Tibial nerve (tissue), 4 donors: ENCODE results near the gene CAMTA1. TPM values are rescaled to one million over a fixed set of nuclear protein-coding genes. Genes with fewer than 3 reads are reported as not detected.

ENCODE experiments used
- DNase-seq, 2 donors: peaks; one replicate each; pipeline ENCODE4 v3.0.0-alpha.2; 2019; ENCODE audit warnings: low spot score in 2 of 2
- H3K27ac ChIP-seq, 4 donors: fragments of 200-600 bp; sonication (generic) in 3 of 4; one replicate each; pipeline ENCODE4 v1.5.1; 2017 to 2019; ENCODE audit warnings: mild to moderate bottlenecking in 1 of 4
- H3K27me3 ChIP-seq, 2 donors: fragments of 200-600 bp; sonication (generic) in 1 of 2; one replicate each; pipeline versions ENCODE4 v1.5.1 to v1.6.0; 2017 to 2019
- H3K36me3 ChIP-seq, 3 donors: fragments of 200-600 bp; sonication (generic); one replicate each; pipeline ENCODE4 v1.5.1; 2018 to 2019
- H3K4me1 ChIP-seq, 4 donors: fragments of 200-600 bp; sonication (generic) in 3 of 4; one replicate each; pipeline ENCODE4 v1.5.1; 2017 to 2019
- H3K4me3 ChIP-seq, 4 donors: fragments of 200-600 bp; sonication (generic) in 3 of 4; one replicate each; pipeline ENCODE4 v1.5.1; 2017 to 2019; ENCODE audit warnings: mild to moderate bottlenecking in 1 of 4, moderate library complexity in 1 of 4
- H3K9me3 ChIP-seq, 4 donors: fragments of 200-600 bp; sonication (generic) in 3 of 4; one replicate each; pipeline ENCODE4 v1.5.1; 2017 to 2019
- EP300 ChIP-seq, 2 donors: sonication (generic); formaldehyde crosslinking; IDR thresholded peaks; one replicate each; pipeline ENCODE4 v1.6.1; 2017; ENCODE audit warnings: antibody characterized with exemption in 2 of 2, mild to moderate bottlenecking in 1 of 2
- POLR2A ChIP-seq, 2 donors: fragments of 450-650 bp; IDR thresholded peaks; one replicate each; pipeline ENCODE4 v1.6.1; 2017; ENCODE audit warnings: antibody characterized with exemption in 2 of 2, mild to moderate bottlenecking in 2 of 2, moderate library complexity in 2 of 2
- WGBS, 2 donors: methylation state at CpG; one replicate each; pipeline ENCODE4 v1.1.5; 2018; 5-methylcytosine and 5-hydroxymethylcytosine counted together
- total RNA-seq, 4 donors: library from RNA; depleted of rRNA; stranded (reverse); fragments of >200 nt; gene quantifications; one replicate each; pipeline ENCODE4 v1.1.0, GENCODE V29; 2016
- TF ChIP-seq, protein P1 (sequence below), 5 experiments: fragments of 200-600 bp in 3 of 5; fragments of 450-650 bp in 2 of 5; sonication (generic) in 3 of 5; IDR thresholded peaks; one replicate each; pipeline ENCODE4 v1.5.1; 2016 to 2019; ENCODE audit warnings: antibody characterized with exemption in 5 of 5, mild to moderate bottlenecking in 3 of 5, moderate library complexity in 2 of 5

CAMTA1 gene
- total RNA-seq, 4 donors from 2014 or later = 41.8 to 104 (median 87.2) TPM

DNA sequence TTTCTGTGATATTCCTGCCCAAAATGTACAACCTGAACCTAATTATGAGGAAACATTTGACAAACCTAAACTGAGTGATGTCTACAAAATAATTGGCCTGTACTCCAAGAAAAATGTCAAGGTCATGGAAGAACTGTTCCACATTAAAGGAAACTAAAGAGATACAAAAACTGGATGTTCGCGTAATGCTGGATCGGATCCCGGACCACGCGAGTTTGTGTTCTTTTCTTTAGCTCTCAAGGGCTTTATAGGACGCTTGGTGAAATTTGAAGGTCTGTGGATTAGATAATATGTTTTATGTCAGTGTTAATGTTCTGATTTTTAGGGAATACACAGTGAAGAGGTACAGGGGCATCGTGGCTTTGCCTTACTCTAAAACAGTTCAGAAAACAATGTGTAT is 400.5 kb downstream of the CAMTA1 start:
- 58 to 62% methylated on average over 8 of the region's 8 CpGs for WGBS, 2 donors
- no peak overlapping the region for H3K4me3 ChIP-seq
- H3K36me3 ChIP-seq = no peaks in the 10 kb centered on the region
- no peak overlapping the region for H3K27ac ChIP-seq
- no peaks in the 10 kb centered on the region for H3K4me1 ChIP-seq
- TF ChIP-seq POLR2A (IDR thresholded peaks at IDR 0.05) (no peak), EP300 (IDR thresholded peaks at IDR 0.05) (no peak)
- TF ChIP-seq, protein P1, sequence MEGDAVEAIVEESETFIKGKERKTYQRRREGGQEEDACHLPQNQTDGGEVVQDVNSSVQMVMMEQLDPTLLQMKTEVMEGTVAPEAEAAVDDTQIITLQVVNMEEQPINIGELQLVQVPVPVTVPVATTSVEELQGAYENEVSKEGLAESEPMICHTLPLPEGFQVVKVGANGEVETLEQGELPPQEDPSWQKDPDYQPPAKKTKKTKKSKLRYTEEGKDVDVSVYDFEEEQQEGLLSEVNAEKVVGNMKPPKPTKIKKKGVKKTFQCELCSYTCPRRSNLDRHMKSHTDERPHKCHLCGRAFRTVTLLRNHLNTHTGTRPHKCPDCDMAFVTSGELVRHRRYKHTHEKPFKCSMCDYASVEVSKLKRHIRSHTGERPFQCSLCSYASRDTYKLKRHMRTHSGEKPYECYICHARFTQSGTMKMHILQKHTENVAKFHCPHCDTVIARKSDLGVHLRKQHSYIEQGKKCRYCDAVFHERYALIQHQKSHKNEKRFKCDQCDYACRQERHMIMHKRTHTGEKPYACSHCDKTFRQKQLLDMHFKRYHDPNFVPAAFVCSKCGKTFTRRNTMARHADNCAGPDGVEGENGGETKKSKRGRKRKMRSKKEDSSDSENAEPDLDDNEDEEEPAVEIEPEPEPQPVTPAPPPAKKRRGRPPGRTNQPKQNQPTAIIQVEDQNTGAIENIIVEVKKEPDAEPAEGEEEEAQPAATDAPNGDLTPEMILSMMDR (IDR thresholded peaks at IDR 0.05) = no peak
- no peaks in the 10 kb centered on the region for H3K27me3 ChIP-seq
- H3K9me3 ChIP-seq = peaks cover 0 to 17% (median 2%) of the 10 kb centered on the region in 4 donors
- DNase-seq = no peak

DNA sequence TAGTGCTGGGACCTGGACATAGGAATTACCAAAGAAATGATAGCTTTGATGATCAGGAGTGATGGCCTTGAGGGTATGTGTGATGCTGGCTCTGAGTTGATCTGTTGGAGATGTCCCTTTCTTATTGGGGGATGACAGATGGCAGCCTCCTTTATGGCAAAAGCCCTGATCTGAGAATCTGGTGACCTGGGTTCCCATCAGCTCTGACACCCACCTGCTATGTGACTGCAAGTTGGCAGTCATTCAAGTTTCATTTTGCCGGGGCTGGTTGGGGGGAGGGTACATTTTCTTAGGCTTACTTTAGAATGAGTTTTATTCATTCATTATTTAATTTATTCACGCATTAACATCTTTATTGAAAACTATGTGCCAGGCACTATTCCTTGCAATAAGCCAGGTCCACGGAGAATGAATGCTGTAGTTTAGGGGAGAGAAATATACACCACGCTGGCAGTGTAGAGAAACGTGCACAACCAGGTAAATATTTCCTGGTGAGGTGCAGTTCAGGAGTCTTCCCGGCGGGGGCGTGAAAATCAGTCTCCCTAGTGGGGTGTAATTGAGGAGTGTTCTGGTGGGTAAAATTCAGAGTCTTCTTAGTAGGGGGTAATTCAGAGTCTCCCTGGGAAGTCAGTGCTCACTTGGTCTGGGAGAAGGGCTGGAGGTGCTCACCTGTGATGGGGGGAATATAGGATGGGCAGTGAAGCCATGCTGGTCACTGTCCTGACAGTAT is 401.3 kb downstream of the CAMTA1 start:
- no peak for DNase-seq
- no peak overlapping the region for H3K27ac ChIP-seq
- H3K4me3 ChIP-seq = no peak overlapping the region
- no peaks in the 10 kb centered on the region for H3K4me1 ChIP-seq
- H3K27me3 ChIP-seq = no peaks in the 10 kb centered on the region
- TF ChIP-seq EP300 (IDR thresholded peaks at IDR 0.05) = no peak
- TF ChIP-seq POLR2A (IDR thresholded peaks at IDR 0.05) = no peak
- TF ChIP-seq, protein P1 (IDR thresholded peaks at IDR 0.05) = no peak
- H3K36me3 ChIP-seq = no peaks in the 10 kb centered on the region
- WGBS, 2 donors = 53 to 60% methylated on average over 8 of the region's 8 CpGs
- peaks cover 0 to 9% (median 0%) of the 10 kb centered on the region in 4 donors for H3K9me3 ChIP-seq

DNA sequence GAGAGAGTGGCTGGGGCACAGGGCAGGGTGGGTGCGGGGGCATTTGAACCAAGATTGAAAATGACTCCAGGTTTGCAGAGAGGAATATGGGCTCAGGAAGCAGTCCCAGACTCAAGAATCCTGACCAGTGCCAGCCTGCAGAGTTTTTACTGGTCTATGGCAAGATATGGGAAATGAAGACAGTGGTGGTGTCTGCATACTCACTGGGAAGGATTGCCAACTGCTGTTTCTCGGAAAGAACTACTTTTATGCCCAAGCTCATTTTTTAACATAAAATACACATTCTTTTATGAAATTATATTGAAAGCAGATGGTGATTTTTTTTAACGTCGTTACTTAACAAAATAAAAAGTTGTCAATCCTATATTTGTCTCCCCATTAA is 401.8 kb downstream of the CAMTA1 start:
- 67 to 69% methylated on average over 4 of the region's 4 CpGs for WGBS, 2 donors
- TF ChIP-seq, protein P1 (IDR thresholded peaks at IDR 0.05) = no peak
- TF ChIP-seq EP300 (IDR thresholded peaks at IDR 0.05) (no peak), POLR2A (IDR thresholded peaks at IDR 0.05) (no peak)
- Histone ChIP-seq H3K27me3 (no peaks in the 10 kb centered on the region), H3K9me3 (peaks cover 0 to 4% (median 0%) of the 10 kb centered on the region in 4 donors), H3K27ac (no peak overlapping the region), H3K36me3 (no peaks in the 10 kb centered on the region), H3K4me1 (no peaks in the 10 kb centered on the region), H3K4me3 (no peak overlapping the region)
- no peak for DNase-seq

DNA sequence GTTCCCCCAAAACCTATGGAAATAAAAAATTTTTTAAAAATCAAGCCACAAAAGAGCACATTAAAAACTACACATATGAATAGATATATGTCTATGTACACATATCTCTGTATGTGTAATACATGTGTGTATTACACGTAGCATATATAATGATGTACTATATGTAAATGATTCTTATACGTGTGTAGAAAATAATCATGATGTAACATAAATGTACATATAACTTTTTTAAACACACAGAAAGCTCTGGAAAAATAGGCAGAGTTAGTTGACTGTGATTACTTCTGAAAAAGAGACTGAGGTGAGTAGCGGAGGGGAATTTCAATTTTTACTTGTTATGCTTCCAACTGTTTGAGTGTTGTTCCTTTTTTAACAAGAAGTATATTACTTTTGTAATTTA is 405.0 kb downstream of the CAMTA1 start:
- Histone ChIP-seq H3K4me1 (no peaks in the 10 kb centered on the region), H3K27me3 (no peaks in the 10 kb centered on the region), H3K9me3 (no peaks in the 10 kb centered on the region), H3K36me3 (no peaks in the 10 kb centered on the region), H3K27ac (no peak overlapping the region), H3K4me3 (no peak overlapping the region)
- WGBS, 2 donors = 90 to 93% methylated on average over 3 of the region's 3 CpGs
- TF ChIP-seq POLR2A (IDR thresholded peaks at IDR 0.05) (no peak), EP300 (IDR thresholded peaks at IDR 0.05) (no peak)
- TF ChIP-seq, protein P1 (IDR thresholded peaks at IDR 0.05) = no peak
- DNase-seq = no peak

DNA sequence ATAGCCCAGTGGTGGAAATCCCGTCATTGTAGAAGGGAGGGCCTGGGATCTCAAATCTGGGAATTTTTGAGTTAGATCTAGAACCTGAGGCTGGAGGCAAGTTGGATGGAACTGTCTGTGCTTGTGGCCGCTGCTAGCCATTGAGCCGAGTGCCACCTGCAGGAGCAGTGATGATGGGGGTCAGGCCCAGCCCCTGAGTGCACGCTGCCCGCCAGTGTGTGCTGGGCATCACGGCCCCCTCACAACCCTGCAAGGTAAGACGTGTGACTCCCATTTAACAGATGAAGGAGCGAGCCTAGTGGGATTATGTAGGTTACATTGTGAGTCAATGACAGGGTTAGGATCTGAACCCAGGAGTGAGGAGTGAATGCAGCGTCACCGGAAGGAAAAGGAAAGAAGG is 407.2 kb downstream of the CAMTA1 start:
- 94% methylated on average over 10 of the region's 10 CpGs for WGBS, 2 donors
- TF ChIP-seq, protein P1 (IDR thresholded peaks at IDR 0.05) = no peak
- TF ChIP-seq EP300 (IDR thresholded peaks at IDR 0.05) = no peak
- no peak for TF ChIP-seq POLR2A (IDR thresholded peaks at IDR 0.05)

More for the DNA sequence above, 407.2 kb downstream of the CAMTA1 start:
- no peaks in the 10 kb centered on the region for H3K27me3 ChIP-seq
- no peak for DNase-seq
- H3K27ac ChIP-seq = no peak overlapping the region
- H3K9me3 ChIP-seq = no peaks in the 10 kb centered on the region
- H3K4me3 ChIP-seq = no peak overlapping the region
- no peaks in the 10 kb centered on the region for H3K36me3 ChIP-seq
- H3K4me1 ChIP-seq = no peaks in the 10 kb centered on the region
